SU-DHL-6 (cell line): ENCODE results near the gene SLC8A1.

Source experiments
- CTCF ChIP-seq: fragments of 200-600 bp; sonication (generic); IDR thresholded peaks from one replicate; pipeline ENCODE4 v1.5.1; 2017; ENCODE audit warnings: antibody characterized with exemption, mild to moderate bottlenecking, low read length, moderate library complexity; ENCODE audit not compliant: insufficient read depth, poor library complexity, severe bottlenecking
- EZH2phosphoT487 ChIP-seq: fragments of 200-600 bp; sonication (generic), shearing (Covaris generic); conservative IDR thresholded peaks from 2 replicates; pipeline ENCODE4 v1.6.1; 2018; ENCODE audit warnings: mild to moderate bottlenecking, antibody characterized with exemption, low read length, moderate library complexity, mixed read lengths

GRCh38 chr2:40430776-40431599, 20.9 kb downstream of the SLC8A1 start:
- TF ChIP-seq CTCF (no peak), EZH2phosphoT487 (no peak)
